SKM-1 (cell line): ENCODE measurements around the gene ZNF132.
"Not testable (repeated sequence)": the region's sequence is repeated elsewhere in the genome, so short reads cannot be mapped to it uniquely, and the experiment has no call there.

Experiments used
- DNase-seq: peaks from one replicate; lab custom pipeline; 2025; ENCODE audit not compliant: unreplicated experiment; lab: John Stamatoyannopoulos, UW

Gene ZNF132

GRCh38 chr19:58468216-58468839, 28.4 kb upstream of the ZNF132 start:
- DNase-seq: no peak

GRCh38 chr19:58466760-58467589, 27.0 kb upstream of the ZNF132 start, which contains the start of gene ZNF324:
ZNF324 (plus strand) TSS chr19:58467080; CDS start chr19:58469186, 2,106 bp downstream.
- DNase-seq: peak; percentile 44

GRCh38 chr19:58466089-58466759, 26.3 kb upstream of the ZNF132 start:
- DNase-seq: no peak

GRCh38 chr19:58460039-58460438, 20.1 kb upstream of the ZNF132 start:
- DNase-seq: no peak

GRCh38 chr19:58456111-58456510, 16.2 kb upstream of the ZNF132 start:
- no peak for DNase-seq

- DNase-seq: no peak
These were observed 15.4 kb upstream of the ZNF132 start for GRCh38 chr19:58455306-58455705.

- DNase-seq: no peak
These were observed 13.8 kb upstream of the ZNF132 start for GRCh38 chr19:58453743-58454142.

GRCh38 chr19:58451358-58452101, 11.6 kb upstream of the ZNF132 start, which contains the start of gene ZNF324B:
ZNF324B (plus strand) TSS chr19:58451622; CDS start chr19:58453702, 2,080 bp downstream.
- DNase-seq: peak; percentile 65

GRCh38 chr19:58450856-58451357, 11.0 kb upstream of the ZNF132 start:
- DNase-seq: no peak

- not testable (repeated sequence) for DNase-seq
These were observed 10.0 kb upstream of the ZNF132 start for GRCh38 chr19:58449980-58450379.

GRCh38 chr19:58448860-58449259, 8.9 kb upstream of the ZNF132 start:
- not testable (repeated sequence) for DNase-seq

- DNase-seq: not testable (repeated sequence)
These were observed 3.0 kb upstream of the ZNF132 start for GRCh38 chr19:58442986-58443385.

GRCh38 chr19:58440556-58440955, 603 bp upstream of the ZNF132 start:
- DNase-seq: no peak

GRCh38 chr19:58434217-58434616, 5.7 kb downstream of the ZNF132 start:
- DNase-seq: no peak

- DNase-seq: no peak
These were observed 10.2 kb downstream of the ZNF132 start for GRCh38 chr19:58429745-58430144.

GRCh38 chr19:58428617-58429016, 11.3 kb downstream of the ZNF132 start:
- DNase-seq: no peak

GRCh38 chr19:58417071-58417470, 22.9 kb downstream of the ZNF132 start:
- DNase-seq: no peak

- DNase-seq: no peak
These were observed 23.3 kb downstream of the ZNF132 start for GRCh38 chr19:58416604-58417003.

- DNase-seq: no peak
These were observed 30.8 kb downstream of the ZNF132 start for GRCh38 chr19:58409010-58409790.
